Lower leg skin (tissue), 4 donors: ENCODE data around the gene BCAT1. TPM values are rescaled to one million over a fixed set of nuclear protein-coding genes. Genes with fewer than 3 reads are reported as not detected.
"Not testable (repeated sequence)": the region's sequence is repeated elsewhere in the genome, so short reads cannot be mapped to it uniquely, and the experiment has no call there.

Experiments
- DNase-seq, 2 donors: peaks; one replicate each; pipeline ENCODE4 v3.0.0-alpha.2; 2019; ENCODE audit warnings: low spot score in 2 of 2
- H3K4me3 ChIP-seq: fragments of 200-600 bp; sonication (generic); 2 replicates; pipeline ENCODE4 v1.5.1; 2017; ENCODE audit warnings: mild to moderate bottlenecking, low read depth; ENCODE audit not compliant: poor library complexity, severe bottlenecking
- CTCF ChIP-seq, 3 donors: fragments of 450-650 bp; IDR thresholded peaks; one replicate each; pipeline ENCODE4 v1.5.1; 2016; ENCODE audit warnings: antibody characterized with exemption in 3 of 3, mild to moderate bottlenecking in 3 of 3, moderate library complexity in 2 of 3
- POLR2A ChIP-seq, 2 donors: fragments of 450-650 bp; IDR thresholded peaks; one replicate each; pipeline ENCODE4 v1.6.1; 2016 to 2017; ENCODE audit warnings: antibody characterized with exemption in 2 of 2, mild to moderate bottlenecking in 1 of 2, moderate library complexity in 1 of 2
- WGBS, 2 donors: methylation state at CpG; one replicate each; pipeline ENCODE4 v1.1.5; 2018; 5-methylcytosine and 5-hydroxymethylcytosine counted together
- intact Hi-C: fragments of 100-400 bp; cut with DNase I; formaldehyde crosslinking; loops from one replicate; pipeline ENCODE4 v1.15.0; 2023; ENCODE audit warnings: low total_unique reads
- total RNA-seq, 4 donors: library from RNA; depleted of rRNA; stranded (reverse); fragments of >200 nt; gene quantifications; one replicate each; pipeline ENCODE4 v1.1.0, GENCODE V29; 2016

BCAT1 gene
- total RNA-seq, 4 donors from 2014 or later, result 1.0 to 4.6 (median 2.8) TPM

- H3K4me3 ChIP-seq, result no peak overlapping the region
- DNase-seq, result no peak
- intact Hi-C loops, result no loop called here
- no peak for TF ChIP-seq POLR2A (IDR thresholded peaks at IDR 0.05)
- TF ChIP-seq CTCF (IDR thresholded peaks at IDR 0.05), result no peak
- WGBS, 2 donors, result 98 to 99% methylated on average over 3 of the region's 3 CpGs
Measured at GRCh38 chr12:24875014-24875413, 73.9 kb downstream of the BCAT1 start.

GRCh38 chr12:24872211-24872610 lies 76.7 kb downstream of the BCAT1 start:
- TF ChIP-seq CTCF (IDR thresholded peaks at IDR 0.05) (no peak), POLR2A (IDR thresholded peaks at IDR 0.05) (no peak)
- intact Hi-C loops, result no loop called here
- 65 to 70% methylated on average over 1 of the region's 1 CpG for WGBS, 2 donors
- no peak overlapping the region for H3K4me3 ChIP-seq
- no peak for DNase-seq

- H3K4me3 ChIP-seq, DNase-seq, intact Hi-C loops: not testable (repeated sequence)
- WGBS, 2 donors, result 97 to 98% methylated on average over 7 to 24 of the region's 24 CpGs
Measured at GRCh38 chr12:24866139-24866538, 82.8 kb downstream of the BCAT1 start.

GRCh38 chr12:24864796-24865125 lies 84.1 kb downstream of the BCAT1 start:
- H3K4me3 ChIP-seq, result no peak overlapping the region
- intact Hi-C loops, result no loop called here
- DNase-seq, result no peak
- TF ChIP-seq POLR2A (IDR thresholded peaks at IDR 0.05) (no peak), CTCF (IDR thresholded peaks at IDR 0.05) (no peak)

GRCh38 chr12:24861766-24862540 lies 86.9 kb downstream of the BCAT1 start:
- intact Hi-C loops, result no loop called here
- 85 to 100% methylated on average over 1 of the region's 1 CpG for WGBS, 2 donors
- no peak overlapping the region for H3K4me3 ChIP-seq
- DNase-seq, result no peak
- TF ChIP-seq CTCF (IDR thresholded peaks at IDR 0.05) (no peak), POLR2A (IDR thresholded peaks at IDR 0.05) (no peak)

GRCh38 chr12:24860546-24860945 lies 88.4 kb downstream of the BCAT1 start:
- no peak for DNase-seq
- TF ChIP-seq POLR2A (IDR thresholded peaks at IDR 0.05) (no peak), CTCF (IDR thresholded peaks at IDR 0.05) (no peak)
- intact Hi-C loops, result no loop called here
- H3K4me3 ChIP-seq, result no peak overlapping the region
